T-helper 1 cell (primary cell): Measurements from ENCODE around the gene MOB2.

Experiments used
- DNase-seq, 5 donors: peaks; one replicate each; pipeline ENCODE4 v3.0.0-alpha.2; 2012 to 2020

The MOB2 gene

DNA sequence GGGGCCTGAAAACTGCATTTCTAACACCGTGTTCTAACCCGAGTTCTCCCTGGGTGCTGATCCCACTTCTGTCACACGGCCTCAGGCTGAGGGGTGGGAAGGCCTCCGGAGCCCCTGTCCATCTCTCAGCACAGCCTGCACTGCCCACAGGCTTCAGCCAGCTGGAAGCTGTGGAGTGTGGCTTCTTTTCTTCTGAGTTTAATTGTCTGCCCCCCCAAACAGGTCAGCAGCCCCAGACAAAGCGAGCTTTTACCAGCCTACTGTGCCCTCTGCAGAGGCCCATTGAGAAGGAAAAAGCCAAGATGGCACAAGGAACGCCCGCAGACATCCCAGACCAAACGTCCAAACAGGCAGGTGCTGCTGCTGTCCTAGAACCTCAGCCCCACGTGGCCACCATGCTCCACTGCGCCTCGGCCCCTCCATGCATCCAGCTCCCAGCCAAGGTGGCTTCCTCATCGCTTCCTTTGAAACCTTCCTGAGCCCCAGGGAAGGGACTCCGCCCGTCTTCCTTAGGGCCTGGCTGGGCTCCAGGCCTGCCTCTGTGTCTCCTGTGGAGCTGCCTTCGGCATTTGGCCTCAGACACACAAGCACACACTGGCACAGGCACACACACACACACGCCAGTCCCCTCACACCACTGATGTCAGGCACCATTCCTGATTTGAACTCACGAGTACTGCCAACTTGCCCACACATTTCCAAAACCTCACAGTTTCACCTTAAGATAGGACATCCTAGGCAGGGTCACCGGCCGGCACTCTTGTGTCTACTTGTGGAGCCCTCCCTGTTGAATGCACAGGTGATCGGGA is 1.7 kb downstream of the MOB2 start:
- DNase-seq, result no peak

GRCh38 chr11:1484061-1484671 is 2.4 kb downstream of the MOB2 start:
- DNase-seq, result no peak

DNA sequence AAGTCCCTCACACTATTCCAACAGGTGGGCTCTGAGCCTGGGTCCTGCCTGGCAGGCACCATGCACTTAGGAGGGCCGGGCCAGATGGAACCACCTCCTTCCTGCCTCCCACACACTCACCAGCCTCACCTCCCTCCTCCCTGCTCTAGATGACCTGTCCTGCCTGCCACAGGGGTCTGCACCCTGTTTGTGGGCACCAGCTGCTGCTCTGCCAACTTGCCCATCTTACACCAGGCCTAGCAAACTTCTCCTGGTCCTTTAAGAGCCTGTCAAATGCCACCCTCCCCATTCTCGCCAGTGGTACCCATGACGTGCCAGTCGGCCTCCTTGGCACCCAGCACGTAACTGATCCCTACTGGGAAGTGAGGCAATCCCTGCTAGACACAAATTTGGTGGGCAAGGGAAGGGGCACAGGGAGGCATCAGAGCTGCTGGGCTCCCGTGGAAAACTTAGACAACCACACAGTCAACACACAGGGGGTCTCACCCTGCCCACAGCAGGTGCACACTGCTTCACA is 3.1 kb downstream of the MOB2 start:
- no peak for DNase-seq

GRCh38 chr11:1482581-1483444 is 3.8 kb downstream of the MOB2 start:
- DNase-seq, result no peak

- no peak for DNase-seq
These were observed 4.6 kb downstream of the MOB2 start for GRCh38 chr11:1481861-1482441.

DNA sequence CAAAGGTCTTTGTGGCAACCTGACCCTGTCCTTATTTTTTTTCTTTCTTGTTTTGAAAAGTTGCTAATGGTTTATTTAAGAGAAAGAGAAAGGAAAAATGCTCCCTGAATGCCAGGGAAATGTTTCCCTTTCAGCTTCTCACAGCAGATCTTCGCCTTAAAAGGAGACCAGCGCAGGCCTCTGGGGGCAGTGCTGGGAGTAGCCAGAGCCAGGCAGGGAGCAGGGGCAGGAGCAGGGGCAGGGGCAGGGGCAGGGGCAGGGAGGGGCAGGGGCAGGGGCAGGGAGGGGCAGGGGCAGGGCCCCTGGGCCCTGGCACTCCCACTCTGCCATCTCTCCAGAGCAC is 5.1 kb downstream of the MOB2 start:
- no peak for DNase-seq

DNA sequence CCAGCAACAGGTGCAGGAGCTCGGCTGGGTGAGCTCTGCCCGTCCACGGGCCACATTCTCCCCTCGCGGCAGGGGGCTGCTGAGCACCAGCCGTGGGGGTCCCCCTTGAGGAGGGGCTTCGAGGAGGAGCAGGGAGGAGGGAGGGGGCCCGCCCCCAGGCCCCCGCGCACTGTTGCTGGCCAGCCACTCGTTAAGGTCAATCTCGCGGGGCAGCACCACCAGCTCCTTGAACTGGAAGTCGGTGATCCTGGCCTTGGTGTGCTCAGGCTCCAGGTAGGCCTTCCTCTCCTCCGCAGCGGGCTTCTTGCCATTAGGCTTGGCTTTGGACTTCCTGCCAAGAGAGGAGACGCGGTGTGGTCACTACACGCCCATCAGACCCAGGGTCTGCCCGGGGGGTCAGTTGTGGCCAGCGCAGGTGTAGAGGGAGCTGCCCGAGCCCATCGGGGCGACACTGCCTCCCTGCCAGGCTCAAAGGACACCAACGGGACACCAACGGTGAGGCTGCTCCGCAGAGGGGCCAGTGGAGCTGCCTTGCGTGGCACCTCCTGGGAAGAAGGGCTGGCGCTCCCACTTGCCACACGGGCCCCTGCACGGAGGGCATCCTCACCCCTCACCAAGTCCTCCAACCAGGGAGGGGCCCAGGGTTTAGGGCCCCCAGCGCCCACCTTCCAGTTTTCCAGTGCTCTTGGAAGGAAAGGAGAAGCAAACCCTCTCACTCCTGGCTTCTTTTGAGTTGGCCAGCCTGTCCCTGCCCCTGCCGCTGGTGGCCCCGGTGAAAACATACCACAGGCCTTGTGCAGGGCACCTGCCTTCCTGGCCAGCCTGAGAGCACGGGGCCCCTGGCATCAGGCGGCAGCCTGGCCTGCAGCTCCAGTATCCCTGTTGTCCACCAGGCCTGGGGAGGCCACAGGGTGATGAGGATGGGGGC is 5.8 kb downstream of the MOB2 start:
- DNase-seq, result no peak

GRCh38 chr11:1480191-1480554 is 6.4 kb downstream of the MOB2 start:
- no peak for DNase-seq

GRCh38 chr11:1479678-1480118 is 6.9 kb downstream of the MOB2 start:
- no peak for DNase-seq

GRCh38 chr11:1479006-1479677 is 7.4 kb downstream of the MOB2 start:
- no peak for DNase-seq

DNA sequence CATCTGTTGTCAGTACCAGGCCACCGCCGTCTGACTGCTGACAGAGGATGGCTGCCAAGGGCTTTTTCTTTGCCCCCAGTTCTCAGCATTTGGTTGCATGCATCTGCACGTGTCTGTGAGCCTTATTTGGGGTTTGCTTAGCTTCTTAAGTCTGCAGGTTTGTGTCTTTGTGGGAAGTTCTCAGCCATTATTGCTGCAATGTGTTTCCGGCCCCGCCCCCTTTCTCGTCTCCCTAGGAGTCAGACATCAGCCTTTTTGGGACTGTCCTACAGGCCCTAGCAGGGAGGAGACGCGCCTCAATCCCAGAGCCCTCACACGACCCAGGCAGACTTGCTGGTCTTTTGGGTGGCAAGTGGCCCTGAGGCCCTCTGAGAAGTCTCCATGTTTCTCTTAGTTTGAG is 8.0 kb downstream of the MOB2 start:
- DNase-seq, result no peak

- no peak for DNase-seq
These were observed 8.6 kb downstream of the MOB2 start for GRCh38 chr11:1478011-1478410.

DNA sequence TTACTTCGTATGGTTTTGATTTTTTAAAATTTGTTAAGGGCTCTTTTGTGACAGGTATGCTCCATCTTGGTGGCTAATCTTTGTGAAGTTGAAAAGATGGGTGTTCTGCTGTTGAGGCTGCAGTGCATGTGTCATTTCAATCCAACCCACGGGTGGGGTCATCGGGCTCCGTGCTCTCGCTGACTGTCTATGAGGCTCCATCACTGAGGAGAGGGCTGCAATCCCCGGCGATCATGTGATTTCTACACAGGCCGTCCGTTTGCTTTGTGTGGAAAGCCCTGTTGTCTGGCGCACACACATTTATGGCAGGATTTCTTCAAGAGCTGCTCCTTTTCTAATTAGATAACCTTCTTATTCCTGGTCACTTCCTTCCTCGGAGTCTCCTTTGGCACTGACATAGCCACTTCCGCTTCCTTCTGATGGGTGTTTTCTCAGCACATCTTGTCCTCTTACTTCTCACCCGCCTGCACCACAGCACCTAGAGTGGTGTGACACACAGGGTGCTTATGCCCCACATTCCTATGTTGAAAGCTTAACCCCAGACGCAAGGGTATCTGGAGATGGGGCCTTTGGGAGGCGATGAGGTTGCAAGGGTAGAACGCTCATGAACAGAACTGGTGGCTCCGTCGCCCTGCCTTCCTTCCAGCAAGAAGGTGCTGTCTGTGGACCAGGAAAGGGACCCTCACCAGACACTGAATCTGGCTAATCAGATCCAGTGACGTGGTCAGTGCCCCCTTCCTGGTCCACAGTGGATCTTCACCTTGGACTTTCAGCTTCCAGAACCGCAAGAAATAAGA is 9.4 kb downstream of the MOB2 start:
- DNase-seq, result no peak

GRCh38 chr11:1475841-1476240 is 10.7 kb downstream of the MOB2 start:
- DNase-seq, result no peak

GRCh38 chr11:1473786-1474185 is 12.8 kb downstream of the MOB2 start:
- DNase-seq, result no peak

- DNase-seq, result no peak
These were observed 13.5 kb downstream of the MOB2 start for GRCh38 chr11:1473011-1473628.

DNA sequence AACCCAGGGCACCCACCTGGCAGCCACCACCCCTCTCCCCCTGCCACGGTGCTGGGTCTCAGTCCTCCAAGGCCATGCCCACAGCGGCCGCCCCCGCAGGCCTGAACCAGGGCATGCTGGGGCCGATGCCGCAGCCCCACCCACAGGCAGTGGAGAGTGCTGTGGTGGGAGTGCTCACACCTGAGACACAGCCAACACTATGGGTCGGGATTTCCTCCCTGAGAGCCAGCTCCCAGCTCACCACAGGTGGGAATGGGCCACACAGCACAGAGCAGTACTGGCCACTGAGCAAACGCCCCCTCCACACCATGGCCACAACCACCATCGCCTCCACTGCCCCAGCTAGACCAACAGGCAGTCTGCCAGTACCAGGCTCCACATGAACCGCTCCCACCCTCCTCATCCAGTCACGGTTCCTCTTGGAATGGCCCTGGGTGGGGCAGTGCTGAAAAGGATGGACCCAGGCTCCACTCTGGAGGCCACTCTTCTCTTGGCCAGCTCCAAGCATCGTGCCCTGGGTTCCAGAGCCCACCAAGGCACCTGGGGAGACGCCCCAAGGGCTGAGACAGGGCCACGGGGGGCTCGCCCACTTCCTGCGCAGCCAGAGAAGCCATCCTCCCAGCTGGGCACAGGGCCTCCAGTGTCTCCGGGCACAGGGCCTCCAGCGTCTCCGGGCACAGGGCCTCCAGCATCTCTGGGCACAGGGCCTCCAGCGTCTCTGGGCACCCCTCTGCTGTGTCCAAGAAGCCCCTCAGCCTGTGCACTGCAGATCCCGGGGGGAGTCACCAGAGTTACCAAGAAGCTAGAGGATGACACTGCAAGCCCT is 14.2 kb downstream of the MOB2 start:
- DNase-seq, result no peak

DNA sequence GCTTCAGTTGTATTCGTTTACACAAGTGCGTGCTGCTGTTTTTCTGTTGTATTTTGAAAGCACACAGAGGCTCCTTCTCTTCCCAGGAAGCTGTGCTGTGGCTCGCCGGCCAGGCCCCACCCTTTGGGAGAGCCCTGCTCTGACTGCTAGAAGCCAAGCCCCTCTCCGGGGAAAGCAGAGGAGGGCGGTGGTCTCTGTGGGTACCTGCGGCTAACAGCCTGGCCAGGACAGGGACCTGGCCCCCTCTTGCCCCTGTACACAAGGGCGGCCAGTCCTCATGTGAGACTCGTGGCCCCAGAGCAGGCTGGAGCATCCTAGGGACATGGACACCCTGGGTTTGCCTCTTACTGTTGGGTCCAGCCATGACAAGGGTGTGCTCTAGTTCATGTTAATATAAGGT is 14.8 kb downstream of the MOB2 start:
- no peak for DNase-seq
